Measurements from ENCODE around the gene RASSF5.
A peak's percentile ranks its signal among the peaks of the same experiment; 100 is the strongest.

The RASSF5 gene

DNA sequence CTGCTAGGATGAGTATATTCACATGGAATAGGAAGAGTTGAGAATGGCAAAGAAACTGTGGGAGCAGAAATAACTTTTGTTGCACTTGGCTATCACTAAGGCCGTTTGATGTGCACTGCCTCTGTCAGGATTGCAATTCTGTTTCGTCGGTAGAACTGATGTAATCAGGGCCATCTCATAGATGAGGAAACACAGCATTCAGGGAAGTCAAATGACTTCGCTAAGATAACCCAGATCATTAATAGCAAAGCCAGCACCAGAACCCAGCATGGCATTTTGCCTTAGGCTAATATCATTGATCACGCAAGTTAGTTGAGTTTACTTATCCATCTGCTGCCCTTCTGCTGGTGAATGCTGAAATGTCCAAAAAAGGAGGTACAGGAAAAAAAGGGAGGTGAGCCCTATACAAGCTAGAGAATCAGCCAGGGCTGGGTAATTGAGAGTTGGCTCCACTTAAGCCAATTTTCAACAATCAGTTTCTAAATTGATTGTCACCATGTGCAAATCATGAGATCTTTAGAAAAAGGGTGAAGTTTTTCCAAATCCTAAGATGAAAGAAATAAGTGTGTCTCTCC is 7.6 kb downstream of the RASSF5 start:
- no peak for DNase-seq (ENCODE audit: low read depth)

DNA sequence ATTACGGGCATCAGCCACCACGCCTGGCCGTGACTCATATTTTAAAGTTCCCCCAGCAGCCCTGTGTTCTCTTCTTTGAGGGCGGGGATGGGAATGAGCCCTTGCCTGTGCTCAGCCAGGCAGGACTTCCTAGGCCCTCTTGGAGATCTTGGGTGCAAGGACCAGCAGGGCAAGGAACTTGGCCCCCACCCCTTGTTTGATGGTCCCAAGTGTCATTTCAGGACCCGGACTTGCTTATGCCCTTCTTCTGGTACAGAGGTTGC is 9.3 kb downstream of the RASSF5 start:
- no peak for DNase-seq (ENCODE audit: low read depth)

DNA sequence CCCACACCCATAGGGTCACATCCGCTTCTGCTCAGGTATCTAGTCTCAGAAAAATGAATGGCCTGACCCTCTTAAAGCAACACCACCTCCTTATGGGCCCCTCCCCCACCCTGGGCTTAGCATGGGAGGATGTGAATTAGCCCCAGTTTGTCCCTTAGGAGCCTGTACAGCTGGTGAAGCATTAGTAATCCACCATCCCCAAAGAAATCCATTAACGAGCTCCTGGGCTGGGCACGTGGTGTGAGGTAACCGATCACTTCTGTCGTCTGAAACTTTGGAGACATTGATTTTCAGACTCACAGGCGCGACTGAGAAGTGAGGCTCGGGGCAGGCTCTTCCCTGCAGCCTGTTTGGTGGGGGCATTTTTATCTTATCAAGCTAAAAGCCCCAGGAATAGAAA is 10.5 kb downstream of the RASSF5 start:
- no peak for DNase-seq (ENCODE audit: low read depth)

DNA sequence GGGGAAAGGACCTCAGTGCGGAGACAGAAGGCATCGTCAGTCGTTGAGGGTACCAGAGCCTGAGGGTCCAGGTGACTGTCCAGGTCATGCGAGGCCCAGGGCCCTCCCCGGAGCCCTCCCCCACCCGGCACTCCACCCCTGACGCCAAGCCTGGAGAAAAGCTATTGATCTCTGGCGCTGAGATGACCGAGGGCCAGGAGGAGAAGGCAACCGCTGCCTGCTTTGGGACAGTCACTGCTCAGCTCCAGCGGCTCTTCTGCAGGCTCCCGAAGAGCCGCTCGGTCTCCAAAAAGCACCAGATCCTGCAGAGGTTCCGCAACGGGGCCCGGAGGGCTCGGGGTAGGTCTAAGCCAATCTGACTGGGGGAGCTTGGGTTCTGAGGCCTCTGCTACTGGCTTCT is 10.9 kb downstream of the RASSF5 start:
- no peak for DNase-seq (ENCODE audit: low read depth)

DNA sequence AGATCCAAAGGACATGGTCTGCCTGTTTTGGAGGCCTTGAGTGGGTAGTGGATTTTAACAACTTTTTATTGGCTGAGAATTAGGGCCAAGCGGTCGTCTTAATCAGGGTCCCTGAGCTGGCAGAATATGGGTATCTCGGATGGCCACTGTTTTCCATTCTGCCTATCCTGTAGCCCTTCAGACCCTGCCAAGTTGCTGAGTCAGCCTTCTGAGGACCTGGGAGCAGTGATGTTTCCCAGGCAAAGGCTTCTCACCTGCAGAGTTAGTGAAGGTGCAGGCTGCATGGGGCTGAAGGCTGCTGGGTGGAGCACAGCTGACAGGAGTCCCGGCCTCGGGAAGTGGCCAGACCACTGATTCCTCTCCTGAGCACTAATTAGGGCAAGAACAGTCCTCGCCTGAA is 11.4 kb downstream of the RASSF5 start:
- no peak for DNase-seq (ENCODE audit: low read depth)

DNA sequence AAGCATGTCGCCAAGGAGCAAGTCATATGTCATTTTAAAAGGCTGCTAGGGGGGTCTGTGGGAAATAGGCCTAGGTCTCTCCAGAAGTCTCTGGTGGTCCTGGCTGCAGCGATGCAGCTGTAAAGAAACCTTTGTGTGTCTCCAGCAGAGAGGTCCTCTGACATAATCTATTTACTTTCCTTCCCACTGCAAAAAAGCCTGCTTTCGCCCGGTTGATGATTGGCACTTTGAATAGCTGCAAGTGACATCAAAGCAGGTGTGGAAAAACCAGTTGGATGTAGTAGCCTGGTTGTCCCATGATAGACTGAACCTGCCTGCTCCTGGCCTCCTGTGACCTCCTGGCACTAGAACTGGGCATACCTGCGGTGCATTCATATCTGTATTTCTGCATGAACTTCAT is 13.8 kb downstream of the RASSF5 start:
- DNase-seq (ENCODE audit: low read depth) = no peak

DNA sequence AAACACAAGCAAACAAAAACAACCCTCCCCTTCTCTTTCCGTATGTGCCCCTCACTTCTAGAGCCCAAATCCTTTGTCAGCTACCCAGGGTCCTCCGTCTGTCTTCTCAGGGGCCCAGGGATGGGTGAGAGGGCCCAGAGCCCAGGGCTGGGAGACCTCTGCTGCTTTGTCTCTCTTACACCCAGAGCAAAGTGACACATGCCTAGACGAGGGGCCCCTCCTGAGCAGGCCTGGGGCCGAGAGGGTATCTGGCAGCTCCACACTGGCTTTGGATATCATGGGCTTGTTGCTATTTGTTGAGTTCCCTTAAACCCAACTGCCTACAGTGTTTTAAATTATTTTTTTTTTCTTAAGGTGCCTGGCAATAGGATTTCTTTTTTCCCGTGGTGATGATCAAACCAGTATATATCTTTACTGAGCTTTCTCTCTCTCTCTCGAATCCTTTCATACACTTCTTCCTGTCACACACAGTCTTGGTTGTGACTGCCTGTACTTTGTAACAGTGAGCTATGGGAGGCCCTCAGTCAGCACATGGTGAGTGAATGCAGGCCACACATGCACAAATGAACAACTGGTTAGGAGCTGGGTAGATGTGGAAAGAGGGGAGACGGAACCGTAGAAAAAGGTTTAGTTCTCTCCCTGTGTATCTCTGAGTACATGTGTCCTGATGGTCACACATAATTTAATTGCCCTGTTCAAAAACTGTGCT is 14.5 kb downstream of the RASSF5 start:
- DNase-seq (ENCODE audit: low read depth) = no peak

DNA sequence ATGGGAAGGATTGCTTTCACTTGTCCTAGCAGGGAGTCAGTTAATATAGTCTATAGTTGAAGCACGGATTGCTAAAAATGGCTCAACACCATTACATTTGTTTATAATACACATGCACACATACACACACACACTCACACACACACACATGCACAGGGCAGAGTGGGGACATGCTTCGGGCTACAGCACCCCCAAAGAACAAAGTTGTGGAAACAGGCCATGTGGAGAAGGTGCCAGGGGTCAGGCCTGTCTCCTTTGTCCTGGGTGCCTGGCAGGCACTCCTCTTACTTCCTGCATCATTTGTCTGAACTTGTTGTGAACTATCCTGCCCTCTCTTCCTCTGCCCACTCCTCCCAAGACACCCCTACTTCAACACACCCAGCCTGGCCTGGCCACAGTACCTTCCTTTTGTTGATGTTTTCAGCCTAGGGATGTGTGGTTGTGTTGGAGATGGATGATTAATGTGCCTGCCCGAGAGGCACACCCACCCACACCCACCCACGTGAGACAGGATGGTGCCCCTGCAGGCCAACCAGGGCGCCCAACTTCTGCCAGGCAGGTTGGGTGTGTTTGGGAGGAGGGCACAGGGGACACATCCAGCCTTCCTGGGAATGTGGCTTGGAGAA is 17.5 kb downstream of the RASSF5 start:
- DNase-seq (ENCODE audit: low read depth) = no peak

DNA sequence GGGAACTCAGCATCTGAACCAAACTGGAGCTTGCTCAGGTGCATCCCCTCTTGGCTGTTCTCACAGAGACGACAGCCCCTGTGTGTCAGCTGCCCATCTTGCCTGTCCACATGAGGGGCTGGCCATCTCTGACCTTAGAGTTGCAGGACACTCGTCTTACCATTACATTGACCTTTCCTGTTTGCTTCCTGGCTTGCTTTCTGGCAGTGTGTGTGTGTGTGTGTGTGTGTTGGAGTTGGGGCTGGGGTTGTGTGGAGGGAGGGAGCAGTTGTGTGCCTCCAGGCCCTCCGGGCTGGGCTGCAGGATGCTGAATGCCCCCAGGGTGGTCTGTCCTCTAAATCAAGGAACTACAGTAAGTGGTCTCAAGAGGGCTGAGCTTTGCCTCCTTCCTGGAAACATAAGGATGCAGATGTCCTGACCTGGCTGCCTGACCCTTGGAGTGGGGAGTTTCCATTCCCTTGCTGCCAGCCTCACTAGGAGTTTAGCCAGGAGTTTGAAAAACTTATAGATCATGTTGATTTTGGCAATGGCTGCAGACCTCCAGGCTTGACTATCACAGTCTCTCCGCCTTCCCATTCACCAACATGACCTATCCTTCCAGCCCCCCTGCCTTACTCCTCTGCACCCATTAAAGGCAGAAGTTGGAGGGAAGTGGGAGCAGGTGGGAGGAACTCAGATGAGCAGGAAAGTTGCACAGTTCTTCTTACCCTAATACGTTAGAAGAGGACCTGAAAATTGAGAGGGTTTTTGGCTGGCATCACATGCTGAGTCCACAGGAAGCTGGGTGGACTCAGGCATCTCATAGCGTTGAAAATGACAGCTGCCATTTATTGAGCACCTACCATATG is 19.0 kb downstream of the RASSF5 start:
- DNase-seq (ENCODE audit: low read depth) = no peak

DNA sequence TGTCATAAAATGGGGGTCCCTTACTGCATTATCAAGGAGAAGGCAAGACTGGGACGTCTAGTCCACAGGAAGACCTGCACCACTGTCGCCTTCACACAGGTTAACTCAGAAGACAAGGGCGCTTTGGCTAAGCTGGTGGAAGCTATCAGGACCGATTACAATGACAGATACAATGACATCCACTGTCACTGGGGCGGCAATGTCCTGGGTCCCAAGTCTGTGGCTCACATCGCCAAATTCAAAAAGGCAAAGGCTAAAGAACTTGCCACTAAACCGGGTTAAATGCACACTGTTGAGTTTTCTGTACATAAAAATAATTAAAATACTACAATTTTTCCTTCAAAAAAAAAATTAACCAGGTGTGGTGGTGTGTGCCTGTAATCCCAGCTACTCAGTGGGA is 22.1 kb downstream of the RASSF5 start:
- DNase-seq (ENCODE audit: low read depth) = no peak

DNA sequence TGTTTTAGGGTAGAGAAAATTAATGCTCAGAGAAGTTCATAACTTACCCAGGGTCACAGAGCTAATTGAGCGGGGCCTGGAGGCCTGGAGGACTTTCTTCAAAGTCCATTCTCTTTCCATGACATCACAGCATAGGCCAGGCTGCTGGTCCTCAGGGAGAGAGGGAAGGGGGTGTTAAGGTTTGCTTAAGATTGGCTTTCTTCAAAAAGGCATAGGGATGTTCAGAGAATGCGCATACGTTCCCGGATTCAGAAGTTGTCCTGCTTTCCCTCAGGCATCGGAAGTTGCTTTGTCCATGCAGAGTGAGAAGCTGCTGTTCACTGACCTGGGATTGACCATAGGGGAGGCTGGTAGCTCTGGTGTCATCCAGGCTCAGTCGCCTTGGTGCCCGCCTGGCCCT is 25.0 kb downstream of the RASSF5 start:
- no peak for DNase-seq (ENCODE audit: low read depth)

DNA sequence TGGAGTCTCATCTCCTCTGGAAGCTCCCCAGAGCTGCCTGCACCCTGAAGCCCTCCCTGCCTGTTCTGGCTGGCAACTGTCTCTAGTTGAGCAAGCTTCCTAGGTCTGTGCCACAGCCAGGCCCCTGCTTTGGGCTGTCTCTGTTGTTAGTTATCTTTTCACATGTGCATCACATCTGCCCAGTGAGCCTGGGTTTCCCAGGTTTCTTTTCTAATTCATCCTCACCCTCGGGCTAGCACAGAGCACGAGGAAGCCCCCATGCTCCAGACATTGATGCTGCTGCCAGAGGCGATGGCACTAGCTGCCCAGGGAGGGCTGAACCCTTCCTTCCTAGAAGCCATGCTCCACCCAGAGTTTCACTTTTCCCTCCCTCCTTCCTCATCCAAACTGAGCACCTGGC is 27.2 kb downstream of the RASSF5 start:
- no peak for DNase-seq (ENCODE audit: low read depth)

DNA sequence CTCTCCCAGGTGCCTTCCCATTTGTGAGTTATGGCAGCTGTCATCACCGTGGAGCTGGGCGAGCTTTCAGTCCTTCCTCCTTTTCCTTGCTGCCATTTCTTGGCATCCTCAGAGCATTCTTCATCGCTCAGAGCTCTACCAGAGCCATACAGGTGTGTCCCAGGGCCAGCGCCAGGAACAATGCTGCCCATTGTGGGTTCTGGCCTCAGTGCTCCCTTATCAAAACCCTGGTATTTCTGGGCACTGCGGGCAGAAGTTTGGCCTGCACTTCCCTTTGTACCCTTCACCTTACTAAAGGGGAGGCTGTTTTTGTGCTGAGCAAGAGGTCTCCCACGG is 28.5 kb downstream of the RASSF5 start:
- no peak for DNase-seq (ENCODE audit: low read depth)

DNA sequence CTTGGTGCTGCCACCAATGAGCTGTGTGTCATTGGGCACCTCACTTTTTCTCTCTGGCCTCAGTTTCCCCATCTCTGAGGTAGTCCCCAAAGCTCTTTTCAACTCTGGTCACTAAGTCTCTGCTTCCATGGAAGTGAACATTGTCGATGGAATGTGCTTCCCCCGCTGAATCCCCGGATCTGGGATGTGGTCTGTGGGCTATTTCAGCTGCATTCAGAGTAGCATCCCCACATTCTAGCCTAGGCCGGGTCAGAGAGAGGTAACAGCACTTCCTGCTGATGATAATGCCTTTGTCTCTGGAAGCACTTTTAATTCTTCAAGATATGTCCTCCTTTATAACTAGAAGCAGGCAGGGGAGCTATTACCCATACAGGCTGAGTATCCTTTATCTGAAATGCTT is 29.8 kb downstream of the RASSF5 start:
- DNase-seq (ENCODE audit: low read depth) = no peak

DNA sequence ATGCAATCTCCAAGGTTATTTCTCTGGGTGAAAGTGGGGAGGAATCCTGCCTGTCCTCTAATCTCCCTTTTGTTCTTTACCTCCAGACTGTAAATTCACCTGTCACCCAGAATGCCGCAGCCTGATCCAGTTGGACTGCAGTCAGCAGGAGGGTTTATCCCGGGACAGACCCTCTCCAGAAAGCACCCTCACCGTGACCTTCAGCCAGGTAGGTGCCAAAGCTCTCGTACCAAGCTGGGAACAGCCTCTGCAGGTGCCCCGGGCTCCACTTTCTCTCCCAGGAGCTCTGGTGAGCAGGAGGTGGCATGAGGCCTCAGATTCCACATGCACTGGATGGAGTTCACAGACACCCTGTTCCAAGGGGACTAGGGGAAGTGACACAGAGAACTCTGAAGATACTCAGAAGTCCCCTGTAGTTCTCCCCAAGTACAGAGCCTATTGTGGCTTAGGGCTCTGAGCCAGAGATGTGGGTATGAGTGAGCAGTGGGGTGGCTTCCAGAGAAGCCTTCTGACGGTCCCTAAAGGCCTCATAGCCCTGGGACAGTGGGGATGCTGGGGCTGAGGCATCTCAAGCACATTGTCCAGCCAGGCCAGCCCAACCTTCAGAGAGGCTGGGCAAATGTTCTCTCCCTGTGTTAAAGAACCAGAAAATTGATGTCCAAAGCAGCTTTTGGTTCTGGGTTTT is 30.9 kb downstream of the RASSF5 start:
- DNase-seq (ENCODE audit: low read depth) = no peak

DNA sequence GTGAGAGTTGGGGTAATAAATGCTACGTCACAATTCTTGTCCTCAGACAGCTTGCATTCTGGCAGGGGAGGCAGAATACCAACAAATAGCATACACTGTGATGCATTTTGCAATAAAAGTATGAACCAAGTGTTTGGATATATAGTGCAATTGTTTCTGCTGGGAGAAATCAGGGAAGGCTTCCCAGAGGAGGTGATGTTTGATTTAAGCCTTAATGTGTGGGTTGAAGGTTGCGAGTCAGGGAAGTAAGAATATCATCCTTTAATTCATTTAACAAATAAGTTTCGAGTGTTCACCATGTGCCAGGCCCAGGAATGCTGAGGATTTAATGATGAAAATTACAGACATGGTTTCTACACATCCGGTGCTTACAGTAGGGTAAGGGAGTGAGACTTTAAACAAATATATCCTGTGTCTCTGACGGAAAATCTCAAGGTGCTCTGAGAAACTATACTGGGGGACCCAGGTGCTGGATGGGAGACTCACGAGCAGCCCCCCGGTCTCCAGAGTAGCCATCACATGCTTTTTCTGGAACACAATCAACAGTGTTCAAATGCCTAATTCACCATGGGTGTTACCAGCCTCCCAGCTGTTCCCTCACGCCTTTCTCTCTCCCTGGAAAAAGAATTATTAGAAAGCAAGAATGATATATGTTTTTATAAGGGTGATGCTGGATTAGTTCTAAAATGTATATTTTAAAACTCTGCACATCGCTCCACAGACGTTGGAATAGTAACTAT is 31.7 kb downstream of the RASSF5 start:
- no peak for DNase-seq (ENCODE audit: low read depth)

DNA sequence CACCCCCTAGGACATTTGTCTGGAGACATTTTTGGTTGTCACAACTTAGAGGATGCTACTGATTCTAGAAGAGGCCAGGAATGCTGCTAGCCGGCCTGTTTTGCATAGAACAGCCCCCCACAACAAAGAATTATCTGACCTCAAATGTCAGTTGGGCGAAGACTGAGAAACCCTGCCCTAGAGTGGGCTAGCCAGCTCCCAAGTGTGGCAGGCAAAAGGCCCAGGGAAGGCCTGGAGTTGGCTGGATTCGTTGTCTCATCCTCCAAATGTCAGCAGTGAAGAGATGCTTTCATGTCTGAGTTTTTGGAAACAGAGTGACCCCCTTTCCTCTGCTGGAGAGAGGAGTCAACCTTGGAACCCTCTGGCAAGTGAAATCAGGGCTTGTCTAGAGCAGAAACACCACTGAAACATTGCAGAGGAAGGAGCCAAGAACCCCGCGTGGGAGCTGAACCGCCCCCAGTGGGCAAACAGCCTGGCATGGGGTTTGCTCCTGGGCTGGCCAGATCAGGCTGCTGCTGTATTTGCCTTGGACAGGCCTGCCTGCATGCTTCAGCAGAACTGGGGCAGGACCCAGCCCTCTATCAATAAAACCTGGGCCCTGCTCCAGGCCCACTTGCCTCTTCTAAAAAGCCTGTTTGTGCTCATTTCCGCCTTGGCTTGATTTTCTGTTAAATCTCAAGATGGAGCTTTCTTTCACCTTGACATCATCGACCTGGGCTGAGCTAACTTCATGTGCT is 32.9 kb downstream of the RASSF5 start:
- no peak for DNase-seq (ENCODE audit: low read depth)

DNA sequence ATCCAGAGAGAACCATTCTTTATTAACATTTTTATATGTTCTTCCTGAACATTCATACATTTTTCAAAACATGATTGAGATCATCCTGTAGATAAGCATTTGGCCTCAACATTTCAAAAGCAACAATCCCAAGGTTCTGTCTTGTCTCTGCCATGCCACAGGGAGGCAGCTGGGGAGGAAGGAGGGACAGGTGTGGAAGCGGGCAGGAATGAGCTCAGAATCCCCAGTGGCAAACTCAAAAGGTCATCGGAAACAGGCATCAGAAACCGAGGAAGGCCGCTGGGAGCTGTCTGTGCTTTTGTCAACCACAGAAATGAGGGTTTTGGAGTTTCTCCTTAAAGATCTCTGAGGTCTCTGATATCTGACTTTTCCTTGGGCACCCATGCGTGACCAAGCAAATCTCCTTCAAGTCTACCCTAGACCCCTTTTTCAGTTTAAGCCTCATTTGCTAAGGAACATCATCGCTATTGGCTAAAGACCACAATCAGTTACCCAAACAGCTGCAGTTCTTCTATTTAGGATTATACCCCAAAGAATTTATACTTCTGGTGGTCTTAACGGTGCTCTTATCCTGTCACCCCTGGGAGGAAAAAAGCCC is 34.0 kb downstream of the RASSF5 start:
- DNase-seq (ENCODE audit: low read depth) = no peak

DNA sequence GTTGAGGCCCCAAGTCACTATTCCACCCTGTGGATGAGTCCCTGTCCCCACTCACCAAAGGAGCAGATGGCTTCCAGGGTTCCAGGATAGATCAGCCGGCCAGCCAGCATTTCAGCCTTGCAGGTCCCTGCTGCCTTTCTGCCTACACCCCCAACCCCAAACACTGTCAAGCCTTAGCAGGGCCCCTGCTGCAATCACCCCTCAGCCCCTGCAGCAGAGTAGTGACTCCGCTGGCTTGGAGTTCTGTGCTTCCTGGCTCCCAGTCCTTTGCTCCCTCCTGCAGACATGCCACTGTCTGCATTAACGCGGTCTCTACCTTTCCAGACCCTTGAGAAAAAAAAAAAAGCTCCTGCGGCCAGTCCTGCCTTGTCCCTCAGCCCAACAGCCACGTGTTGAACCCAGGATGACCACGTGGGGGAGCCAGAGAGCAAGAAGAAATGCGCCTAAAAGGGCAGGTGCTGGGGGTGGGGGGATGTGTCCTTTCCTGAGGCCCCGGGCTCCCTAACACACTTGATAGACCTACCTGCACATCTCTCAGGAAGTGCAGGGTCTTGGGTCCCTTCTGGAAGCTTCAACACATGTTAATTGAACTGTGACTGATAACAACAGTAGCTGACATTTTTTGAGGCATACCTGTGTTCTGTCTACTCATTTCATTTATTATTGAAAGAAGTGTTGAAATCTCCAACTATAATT is 37.4 kb downstream of the RASSF5 start:
- DNase-seq (ENCODE audit: low read depth) = peak; percentile 80

DNA sequence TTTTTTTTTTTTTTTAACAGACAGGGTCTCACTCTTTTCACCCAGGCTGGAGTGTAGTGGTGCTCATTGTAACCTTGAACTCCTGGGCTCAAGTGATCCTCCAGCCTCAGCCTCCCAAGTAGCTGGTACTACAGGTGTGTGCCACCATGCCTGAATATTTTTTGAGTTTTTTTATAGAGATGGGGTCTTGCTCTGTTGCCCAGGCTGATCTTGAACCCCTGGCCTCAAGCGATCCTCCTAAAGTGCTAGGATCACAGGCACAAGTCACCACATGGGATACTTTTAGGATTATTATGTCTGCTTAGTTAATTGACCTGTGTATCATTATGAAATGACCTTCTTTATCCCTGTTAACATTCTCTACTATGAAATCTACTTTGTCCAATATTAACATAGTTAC is 38.0 kb downstream of the RASSF5 start:
- no peak for DNase-seq (ENCODE audit: low read depth)

All from activated gamma-delta T cell treated with anti-CD3 and anti-CD28 coated beads, Interleukin-2, amount 50 U/mL, for 16 hours (primary cell).